GM18951 (cell line): ENCODE data around the gene ARHGAP10.
A peak's percentile ranks its signal among the peaks of the same experiment; 100 is the strongest.

ENCODE experiments used
- POLR2A ChIP-seq: IDR thresholded peaks from 4 replicates; pipeline ENCODE4 v1.6.1; 2011; ENCODE audit warnings: mild to moderate bottlenecking; ENCODE audit not compliant: insufficient read length, insufficient read depth; ENCODE audit errors: extremely low read depth
- in situ Hi-C: fragments of 300-500 bp; cut with MboI; formaldehyde crosslinking; loops from one replicate; pipeline ENCODE4 v1.12.0; 2022; ENCODE audit warnings: low sequenced_read_pairs, mixed read lengths, inconsistent platforms; ENCODE audit not compliant: unreplicated experiment

Gene ARHGAP10

GRCh38 chr4:147799986-147800555 lies 68.2 kb downstream of the ARHGAP10 start:
- in situ Hi-C loops = no loop called here
- TF ChIP-seq POLR2A = peak; percentile 24

GRCh38 chr4:147801820-147802219 lies 69.9 kb downstream of the ARHGAP10 start:
- in situ Hi-C loops = no loop called here
- TF ChIP-seq POLR2A = no peak

GRCh38 chr4:147802346-147802745 lies 70.5 kb downstream of the ARHGAP10 start:
- no peak for TF ChIP-seq POLR2A
- in situ Hi-C loops = no loop called here

- in situ Hi-C loops = no loop called here
- TF ChIP-seq POLR2A = no peak
Observed at GRCh38 chr4:147805946-147806345, 74.1 kb downstream of the ARHGAP10 start.

- in situ Hi-C loops = no loop called here
- no peak for TF ChIP-seq POLR2A
Observed at GRCh38 chr4:147808447-147808846, 76.6 kb downstream of the ARHGAP10 start.

- in situ Hi-C loops = no loop called here
- no peak for TF ChIP-seq POLR2A
Observed at GRCh38 chr4:147809211-147809610, 77.3 kb downstream of the ARHGAP10 start.

GRCh38 chr4:147811878-147812277 lies 80.0 kb downstream of the ARHGAP10 start:
- no peak for TF ChIP-seq POLR2A

GRCh38 chr4:147813109-147813773 lies 81.4 kb downstream of the ARHGAP10 start:
- TF ChIP-seq POLR2A = no peak
- in situ Hi-C loops = no loop called here

More at GRCh38 chr4:147811878-147812277, 80.0 kb downstream of the ARHGAP10 start:
- in situ Hi-C loops = no loop called here

GRCh38 chr4:147813973-147814372 lies 82.1 kb downstream of the ARHGAP10 start:
- in situ Hi-C loops = no loop called here
- no peak for TF ChIP-seq POLR2A

GRCh38 chr4:147814376-147814775 lies 82.5 kb downstream of the ARHGAP10 start:
- in situ Hi-C loops = no loop called here
- no peak for TF ChIP-seq POLR2A

- in situ Hi-C loops = no loop called here
- no peak for TF ChIP-seq POLR2A
Observed at GRCh38 chr4:147815741-147816140, 83.9 kb downstream of the ARHGAP10 start.

- TF ChIP-seq POLR2A = no peak
- in situ Hi-C loops = no loop called here
Observed at GRCh38 chr4:147816382-147817254, 84.7 kb downstream of the ARHGAP10 start.

GRCh38 chr4:147820975-147821374 lies 89.1 kb downstream of the ARHGAP10 start:
- in situ Hi-C loops = no loop called here
- no peak for TF ChIP-seq POLR2A
